Rectal smooth muscle tissue (tissue), 1 donor: ENCODE measurements around the gene NCAPH2.
A peak's percentile ranks its signal among the peaks of the same experiment; 100 is the strongest.

Source experiments
- H3K27ac ChIP-seq: one replicate; pipeline ENCODE4 v1.7.0; 2013; ENCODE audit warnings: low read depth, low read length, inconsistent platforms
- H3K27me3 ChIP-seq: one replicate; pipeline ENCODE4 v1.7.0; 2013; ENCODE audit warnings: low read length; ENCODE audit not compliant: control insufficient read depth, insufficient read depth
- H3K36me3 ChIP-seq: one replicate; pipeline ENCODE4 v1.7.0; 2013; ENCODE audit warnings: low read length; ENCODE audit not compliant: control insufficient read depth, insufficient read depth
- H3K4me1 ChIP-seq: one replicate; pipeline ENCODE4 v1.7.0; 2013; ENCODE audit warnings: low read length; ENCODE audit not compliant: control insufficient read depth, insufficient read depth
- H3K4me3 ChIP-seq: one replicate; pipeline ENCODE4 v1.7.0; 2013; ENCODE audit warnings: low read length
- H3K9ac ChIP-seq: one replicate; pipeline ENCODE4 v1.7.0; 2013; ENCODE audit warnings: low read length

Gene NCAPH2

DNA sequence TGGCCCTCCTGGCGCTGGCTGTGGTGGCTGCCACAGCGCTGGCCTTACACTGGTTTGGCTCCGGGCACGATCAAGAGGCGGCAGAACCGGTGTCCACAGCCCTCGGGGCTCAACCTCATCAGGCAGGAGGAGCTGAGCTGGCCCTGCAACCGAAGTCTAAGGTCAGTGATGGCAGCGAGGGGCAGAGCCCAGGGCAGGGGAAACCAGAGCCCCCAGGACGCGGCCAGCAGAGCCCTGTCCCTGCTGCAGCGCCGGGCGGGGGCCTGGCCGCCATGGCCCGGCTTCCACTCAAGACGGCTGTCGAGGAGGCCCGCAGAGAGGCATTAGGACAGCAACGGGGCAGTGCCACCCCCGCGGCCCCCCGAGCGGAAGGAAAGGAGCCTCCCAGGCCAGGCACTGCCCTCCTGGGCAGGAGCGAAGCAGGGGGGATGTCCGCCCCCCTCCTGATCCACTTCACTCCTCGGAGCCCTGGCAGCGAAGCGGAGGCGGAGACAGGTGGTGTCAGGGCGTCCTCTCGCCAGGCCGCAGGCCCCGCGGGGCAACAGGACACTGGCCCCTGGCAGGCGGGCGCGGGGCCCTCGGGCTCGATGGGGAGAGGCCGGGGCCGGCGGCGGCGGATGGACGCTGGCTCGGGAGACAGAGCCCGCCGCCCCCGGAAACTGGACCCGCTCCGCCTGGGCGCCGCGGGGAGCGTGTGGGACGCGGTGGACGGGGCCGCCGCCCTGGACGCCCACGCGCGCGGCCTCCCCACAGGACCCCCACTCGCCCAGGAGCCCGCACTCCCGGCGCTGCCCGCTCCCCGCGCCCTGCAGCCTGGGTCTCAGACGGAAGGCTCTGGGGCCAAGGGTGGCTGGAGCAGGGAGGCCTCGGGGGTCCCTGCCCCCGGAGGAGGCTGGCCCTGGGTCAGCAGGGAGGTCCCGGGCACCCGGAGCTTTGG, 38.6 kb downstream of the NCAPH2 start:
- no peaks in the 10 kb centered on the region for H3K36me3 ChIP-seq
- H3K27me3 ChIP-seq = peaks cover 19% of the 10 kb centered on the region
- no peak overlapping the region for H3K27ac ChIP-seq
- no peak overlapping the region for H3K4me3 ChIP-seq
- H3K4me1 ChIP-seq = no peaks in the 10 kb centered on the region
- no peak overlapping the region for H3K9ac ChIP-seq

DNA sequence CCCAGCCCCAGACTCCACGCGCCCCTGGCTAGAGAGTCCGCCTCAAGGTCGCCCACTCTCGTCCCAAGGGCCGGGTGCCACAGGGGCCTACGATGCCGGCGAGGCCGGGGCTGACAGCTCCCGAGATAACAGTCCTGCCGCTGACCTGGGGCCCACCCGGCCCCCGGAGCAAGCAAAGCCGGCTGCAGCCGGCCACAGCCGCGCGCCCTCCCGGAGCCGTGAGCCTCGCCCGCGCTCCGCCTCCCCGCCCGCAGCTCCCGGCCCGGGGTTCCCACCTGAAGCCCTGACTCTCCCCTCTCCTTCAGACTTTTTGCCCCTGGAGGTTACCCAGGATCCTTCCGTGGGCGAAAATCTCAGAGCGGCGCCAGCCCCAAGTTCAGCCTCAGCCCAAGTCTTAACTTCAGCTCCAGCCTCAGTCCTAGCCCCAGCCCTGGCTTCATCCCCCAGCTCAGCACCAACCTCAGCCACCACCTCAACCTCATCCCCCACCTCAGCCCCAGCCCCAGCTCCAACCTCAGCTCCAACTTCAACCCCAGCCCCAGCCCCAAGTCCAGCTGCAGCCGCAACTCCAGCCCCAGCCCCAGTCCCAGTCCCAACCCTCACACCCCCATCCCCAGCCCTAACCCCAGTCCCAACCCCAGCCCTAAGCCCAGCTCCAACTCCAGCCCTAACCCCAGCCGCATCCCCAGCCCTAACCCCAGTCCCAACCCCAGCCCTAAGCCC, 39.4 kb downstream of the NCAPH2 start:
- Histone ChIP-seq H3K27me3 (peaks cover 19% of the 10 kb centered on the region), H3K36me3 (no peaks in the 10 kb centered on the region), H3K4me3 (no peak overlapping the region), H3K4me1 (no peaks in the 10 kb centered on the region), H3K9ac (no peak overlapping the region), H3K27ac (no peak overlapping the region)

DNA sequence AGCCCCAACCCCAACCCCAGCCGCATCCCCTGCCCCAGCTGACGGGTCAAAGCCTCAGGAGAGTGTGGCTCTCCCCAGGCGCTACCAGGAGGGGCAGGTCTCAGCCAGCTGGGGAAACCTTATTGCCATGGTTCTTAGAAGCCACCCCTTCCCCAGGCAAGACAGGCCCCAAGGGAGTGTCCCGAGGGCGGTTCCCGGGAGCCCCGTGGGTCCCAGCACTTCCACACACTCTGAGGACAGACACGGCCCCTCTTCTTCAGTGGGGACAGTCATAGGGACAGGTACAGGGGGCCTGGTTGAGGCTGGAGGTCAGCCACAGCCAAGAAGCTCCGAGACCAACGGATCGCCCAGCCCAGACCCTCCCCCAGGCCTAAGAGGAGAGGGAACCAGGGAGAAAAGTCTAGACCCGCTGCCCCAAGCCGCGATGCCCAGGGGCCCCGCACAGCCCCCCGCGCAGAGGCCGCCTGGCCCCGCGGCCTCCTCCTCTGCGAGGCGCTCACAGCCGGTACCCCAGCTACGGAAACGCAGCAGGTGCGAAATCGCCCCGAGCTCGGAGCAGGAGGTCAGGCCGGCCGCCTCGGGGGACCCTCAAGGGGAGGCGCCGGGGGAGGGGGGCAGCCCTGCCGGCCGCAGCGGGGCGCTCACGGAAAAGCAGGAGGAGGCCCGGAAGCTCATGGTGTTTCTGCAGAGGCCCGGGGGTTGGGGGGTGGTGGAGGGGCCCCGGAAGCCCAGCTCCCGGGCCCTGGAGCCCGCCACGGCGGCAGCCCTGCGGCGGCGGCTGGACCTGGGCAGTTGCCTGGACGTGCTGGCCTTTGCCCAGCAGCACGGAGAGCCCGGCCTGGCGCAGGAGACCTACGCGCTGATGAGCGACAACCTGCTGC, 40.3 kb downstream of the NCAPH2 start:
- H3K4me1 ChIP-seq = no peaks in the 10 kb centered on the region
- H3K36me3 ChIP-seq = no peaks in the 10 kb centered on the region
- H3K27me3 ChIP-seq = peaks cover 19% of the 10 kb centered on the region
- no peak overlapping the region for H3K27ac ChIP-seq
- H3K4me3 ChIP-seq = peak overlapping the region; percentile 44
- H3K9ac ChIP-seq = no peak overlapping the region

- Histone ChIP-seq H3K4me3 (peak overlapping the region; percentile 44), H3K27ac (no peak overlapping the region), H3K9ac (no peak overlapping the region), H3K4me1 (no peaks in the 10 kb centered on the region), H3K36me3 (no peaks in the 10 kb centered on the region), H3K27me3 (peaks cover 19% of the 10 kb centered on the region)
Measured at GRCh38 chr22:50548921-50549790, 41.1 kb downstream of the NCAPH2 start.

DNA sequence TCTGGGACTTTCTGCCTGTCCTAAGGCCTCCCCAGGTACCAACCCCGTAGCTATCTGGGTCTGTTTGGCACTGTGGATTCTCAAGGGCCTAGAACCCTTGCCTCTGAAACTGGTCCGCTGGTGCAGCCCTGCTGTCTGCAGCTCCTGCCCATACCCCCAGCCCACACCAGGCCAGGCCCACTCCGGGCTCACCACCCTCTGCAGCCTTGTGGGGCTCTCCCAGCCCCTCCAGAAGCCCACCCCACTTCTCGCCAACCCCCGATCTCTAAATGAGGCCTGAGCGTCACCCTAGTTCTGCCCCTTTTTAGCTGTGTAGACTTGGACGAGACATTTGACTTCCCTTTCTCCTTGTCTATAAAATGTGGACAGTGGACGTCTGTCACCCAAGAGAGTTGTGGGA, 42.4 kb downstream of the NCAPH2 start:
- Histone ChIP-seq H3K27me3 (peaks cover 19% of the 10 kb centered on the region), H3K4me1 (no peaks in the 10 kb centered on the region), H3K9ac (no peak overlapping the region), H3K27ac (no peak overlapping the region), H3K4me3 (no peak overlapping the region), H3K36me3 (no peaks in the 10 kb centered on the region)

GRCh38 chr22:50551160-50551752, 43.2 kb downstream of the NCAPH2 start:
- no peak overlapping the region for H3K4me3 ChIP-seq
- H3K36me3 ChIP-seq = no peaks in the 10 kb centered on the region
- no peak overlapping the region for H3K27ac ChIP-seq
- H3K4me1 ChIP-seq = no peaks in the 10 kb centered on the region
- H3K27me3 ChIP-seq = peaks cover 12% of the 10 kb centered on the region
- H3K9ac ChIP-seq = no peak overlapping the region

GRCh38 chr22:50553310-50553709, 45.3 kb downstream of the NCAPH2 start:
- Histone ChIP-seq H3K36me3 (no peaks in the 10 kb centered on the region), H3K9ac (no peak overlapping the region), H3K27me3 (peaks cover 9% of the 10 kb centered on the region), H3K27ac (no peak overlapping the region), H3K4me1 (no peaks in the 10 kb centered on the region), H3K4me3 (no peak overlapping the region)

DNA sequence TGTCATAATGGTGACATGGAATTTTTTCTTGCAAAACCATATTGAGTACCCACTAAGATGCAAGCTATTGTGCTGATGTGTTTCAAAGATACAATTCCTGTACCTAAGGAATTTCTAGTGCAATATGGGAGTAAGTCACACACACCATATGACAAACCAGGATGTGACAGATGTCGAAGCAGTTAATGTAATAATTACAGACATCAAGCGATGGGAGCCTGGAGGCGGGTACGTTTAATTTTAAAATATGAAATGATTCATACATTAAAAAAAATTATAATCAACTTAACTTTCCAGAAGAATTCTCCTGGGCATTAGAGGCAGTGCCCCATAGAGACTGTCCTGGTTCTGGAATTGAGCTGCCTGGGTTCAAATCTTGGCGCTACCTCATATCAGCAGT, 48.7 kb downstream of the NCAPH2 start:
- no peak overlapping the region for H3K9ac ChIP-seq
- H3K4me3 ChIP-seq = no peak overlapping the region
- H3K36me3 ChIP-seq = no peaks in the 10 kb centered on the region
- H3K27me3 ChIP-seq = no peaks in the 10 kb centered on the region
- no peak overlapping the region for H3K27ac ChIP-seq
- no peaks in the 10 kb centered on the region for H3K4me1 ChIP-seq

GRCh38 chr22:50560034-50560433, 52.0 kb downstream of the NCAPH2 start:
- Histone ChIP-seq H3K4me3 (no peak overlapping the region), H3K27ac (no peak overlapping the region), H3K4me1 (no peaks in the 10 kb centered on the region), H3K36me3 (no peaks in the 10 kb centered on the region), H3K27me3 (no peaks in the 10 kb centered on the region), H3K9ac (no peak overlapping the region)

DNA sequence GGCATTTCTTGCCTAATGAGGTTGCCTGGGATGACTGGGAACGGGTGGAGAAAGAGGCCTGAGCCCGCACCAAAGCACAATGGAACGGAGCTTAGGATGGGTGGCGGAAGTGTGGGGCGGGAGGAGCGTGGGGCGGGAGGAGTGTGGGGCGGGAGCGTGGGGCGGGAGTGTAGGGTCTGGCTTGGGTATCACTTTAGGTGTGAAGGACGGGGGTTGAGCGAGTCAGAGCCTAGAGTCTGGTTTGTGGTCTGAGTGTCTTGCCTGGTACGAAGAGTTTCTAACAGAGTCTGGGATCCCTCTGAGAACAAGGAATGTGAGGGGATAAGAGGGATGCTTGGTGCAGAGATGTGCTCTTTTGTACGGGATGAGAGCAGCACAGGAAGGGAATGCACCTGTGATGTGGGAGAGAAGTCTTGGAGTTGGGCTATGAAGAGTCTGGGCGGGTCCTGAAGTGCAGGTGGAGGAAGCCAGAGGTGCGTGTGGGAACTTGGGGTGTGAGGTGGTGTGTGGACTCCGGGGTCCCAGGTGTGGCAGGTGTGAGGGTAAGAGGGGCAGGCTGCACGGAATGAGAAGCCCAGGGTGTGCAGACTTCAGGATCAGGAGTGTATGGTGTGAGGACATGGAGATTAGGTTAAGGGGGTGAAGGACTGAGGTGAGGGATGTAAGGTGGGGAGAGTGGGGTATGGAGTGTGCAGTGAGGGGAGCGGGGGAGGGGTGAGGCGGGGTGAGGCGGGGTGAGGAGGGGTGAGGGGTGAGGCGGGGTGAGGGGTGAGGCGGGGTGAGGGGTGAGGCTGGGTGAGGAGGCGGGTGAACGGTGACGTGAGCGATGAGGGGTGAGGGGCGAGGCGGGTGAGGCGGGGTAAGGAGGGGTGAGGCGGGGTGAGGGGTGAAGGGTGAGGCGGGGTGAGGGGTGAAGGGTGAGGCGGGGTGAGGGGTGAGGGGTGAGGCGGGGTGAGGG, 53.7 kb downstream of the NCAPH2 start:
- Histone ChIP-seq H3K4me3 (no peak overlapping the region), H3K27ac (no peak overlapping the region)

More for the DNA sequence above, 53.7 kb downstream of the NCAPH2 start:
- no peaks in the 10 kb centered on the region for H3K27me3 ChIP-seq
- no peak overlapping the region for H3K9ac ChIP-seq
- H3K36me3 ChIP-seq = no peaks in the 10 kb centered on the region
- H3K4me1 ChIP-seq = no peaks in the 10 kb centered on the region
